HG03039 (cell line): ENCODE data around the gene CSNK1A1L.
"Not testable (repeated sequence)": the region's sequence is repeated elsewhere in the genome, so short reads cannot be mapped to it uniquely, and the experiment has no call there.

ENCODE experiments used
- ATAC-seq: cut with Tn5 transposase; IDR thresholded peaks from one replicate; pipeline ENCODE4 v1.9.1; 2021; ENCODE audit warnings: mild to moderate bottlenecking, moderate library complexity; ENCODE audit not compliant: unreplicated experiment

The CSNK1A1L gene

GRCh38 chr13:37059848-37060192, 45.6 kb downstream of the CSNK1A1L start:
- ATAC-seq, result peak; percentile 14

- peak; percentile 99 for ATAC-seq
These were observed 46.3 kb downstream of the CSNK1A1L start, which contains the start of gene SUPT20H for GRCh38 chr13:37058910-37059847. Gene SUPT20H, minus strand, starts transcription at chr13:37059688. Its CDS starts 8,198 bp downstream, at chr13:37051490.

- ATAC-seq, result not testable (repeated sequence)
These were observed 49.2 kb downstream of the CSNK1A1L start for GRCh38 chr13:37056228-37056627.
